ENCODE measurements around the gene RPL4. TPM values are rescaled to one million over a fixed set of nuclear protein-coding genes. Genes with fewer than 3 reads are reported as not detected.
A peak's percentile ranks its signal among the peaks of the same experiment; 100 is the strongest.
"Not testable (repeated sequence)": the region's sequence is repeated elsewhere in the genome, so short reads cannot be mapped to it uniquely, and the experiment has no call there.

Gene RPL4
- total RNA-seq, 1 experiment from 2014 or later: 3,648 TPM

- peaks cover 21% of the 10 kb centered on the region for H3K9me3 Mint-ChIP-seq
- no peak for DNase-seq (ENCODE audit: low spot score)
- no peak for ATAC-seq
- ChIA-PET POLR2A (interaction anchor here (0.7 kb wide), 1 partner anchor 346 kb away, joined by 3 read pairs; no protein-coding TSS in a partner anchor), CTCF (interaction anchor here (1.0 to 2.1 kb wide), 3 partner anchors 10 to 57 kb away, joined by 3 to 6 read pairs (median 5); partner anchors contain the start of gene SNAPC5)
- TF ChIP-seq AR (CRISPR knock-in tag; IDR thresholded peaks at IDR 0.05) (no peak), ESRRA (CRISPR knock-in tag; IDR thresholded peaks at IDR 0.05; ENCODE audit: borderline replicate concordance) (no peak), AFF4 (CRISPR knock-in tag; IDR thresholded peaks at IDR 0.05; ENCODE audit: borderline replicate concordance) (no peak), ELF4 (CRISPR knock-in tag; IDR thresholded peaks at IDR 0.05; ENCODE audit: low read depth) (no peak), ETV6 (CRISPR knock-in tag; IDR thresholded peaks at IDR 0.05) (no peak), ZNF671 (CRISPR knock-in tag; IDR thresholded peaks at IDR 0.05) (no peak), SOX15 (CRISPR knock-in tag; IDR thresholded peaks at IDR 0.05) (no peak), ZNF532 (CRISPR knock-in tag; IDR thresholded peaks at IDR 0.05; ENCODE audit: borderline replicate concordance) (no peak), NFATC4 (CRISPR knock-in tag; IDR thresholded peaks at IDR 0.05) (no peak), RORB (CRISPR knock-in tag; IDR thresholded peaks at IDR 0.05) (no peak), MXD4 (CRISPR knock-in tag; IDR thresholded peaks at IDR 0.05; ENCODE audit: borderline replicate concordance) (no peak), TEAD1 (CRISPR knock-in tag; IDR thresholded peaks at IDR 0.05) (no peak)
- TF ChIP-seq, protein P1, sequence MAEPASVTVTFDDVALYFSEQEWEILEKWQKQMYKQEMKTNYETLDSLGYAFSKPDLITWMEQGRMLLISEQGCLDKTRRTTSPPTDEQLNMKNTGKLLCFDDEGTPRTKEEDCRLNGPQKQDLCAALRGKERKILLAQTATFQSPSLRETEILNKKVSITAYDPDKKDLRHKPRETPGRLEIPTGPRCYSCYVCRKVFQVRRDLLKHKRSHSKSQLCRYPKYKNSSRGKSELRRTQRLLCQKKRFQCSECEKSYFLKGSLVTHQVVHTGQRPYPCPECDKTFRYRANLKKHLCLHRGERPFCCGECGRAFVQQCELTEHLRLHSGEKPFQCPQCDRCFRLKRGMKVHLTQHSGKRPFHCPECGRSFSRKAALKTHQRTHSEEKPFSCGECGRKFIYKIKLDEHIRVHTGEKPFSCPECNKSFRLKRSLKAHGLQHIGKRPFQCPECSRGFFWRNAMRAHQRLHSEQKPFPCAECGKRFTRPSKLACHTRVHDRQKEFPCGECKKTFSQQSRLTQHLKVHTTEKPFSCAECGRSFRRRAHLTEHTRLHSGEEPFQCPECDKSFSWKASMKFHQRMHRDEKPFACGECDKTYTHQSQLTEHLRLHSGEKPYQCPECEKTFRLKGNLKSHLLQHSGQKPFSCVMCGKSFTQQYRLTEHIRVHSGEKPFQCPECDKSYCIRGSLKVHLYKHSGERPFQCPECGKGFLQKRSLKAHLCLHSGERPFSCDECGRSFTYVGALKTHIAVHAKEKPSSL (CRISPR knock-in tag; conservative IDR thresholded peaks at IDR 0.05): no peak
- TF ChIP-seq, protein P2, sequence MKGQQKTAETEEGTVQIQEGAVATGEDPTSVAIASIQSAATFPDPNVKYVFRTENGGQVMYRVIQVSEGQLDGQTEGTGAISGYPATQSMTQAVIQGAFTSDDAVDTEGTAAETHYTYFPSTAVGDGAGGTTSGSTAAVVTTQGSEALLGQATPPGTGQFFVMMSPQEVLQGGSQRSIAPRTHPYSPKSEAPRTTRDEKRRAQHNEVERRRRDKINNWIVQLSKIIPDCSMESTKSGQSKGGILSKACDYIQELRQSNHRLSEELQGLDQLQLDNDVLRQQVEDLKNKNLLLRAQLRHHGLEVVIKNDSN (CRISPR knock-in tag; IDR thresholded peaks at IDR 0.05): no peak
- TF ChIP-seq, protein P3, sequence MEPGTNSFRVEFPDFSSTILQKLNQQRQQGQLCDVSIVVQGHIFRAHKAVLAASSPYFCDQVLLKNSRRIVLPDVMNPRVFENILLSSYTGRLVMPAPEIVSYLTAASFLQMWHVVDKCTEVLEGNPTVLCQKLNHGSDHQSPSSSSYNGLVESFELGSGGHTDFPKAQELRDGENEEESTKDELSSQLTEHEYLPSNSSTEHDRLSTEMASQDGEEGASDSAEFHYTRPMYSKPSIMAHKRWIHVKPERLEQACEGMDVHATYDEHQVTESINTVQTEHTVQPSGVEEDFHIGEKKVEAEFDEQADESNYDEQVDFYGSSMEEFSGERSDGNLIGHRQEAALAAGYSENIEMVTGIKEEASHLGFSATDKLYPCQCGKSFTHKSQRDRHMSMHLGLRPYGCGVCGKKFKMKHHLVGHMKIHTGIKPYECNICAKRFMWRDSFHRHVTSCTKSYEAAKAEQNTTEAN (CRISPR knock-in tag; IDR thresholded peaks at IDR 0.05): no peak
- TF ChIP-seq, protein P4, sequence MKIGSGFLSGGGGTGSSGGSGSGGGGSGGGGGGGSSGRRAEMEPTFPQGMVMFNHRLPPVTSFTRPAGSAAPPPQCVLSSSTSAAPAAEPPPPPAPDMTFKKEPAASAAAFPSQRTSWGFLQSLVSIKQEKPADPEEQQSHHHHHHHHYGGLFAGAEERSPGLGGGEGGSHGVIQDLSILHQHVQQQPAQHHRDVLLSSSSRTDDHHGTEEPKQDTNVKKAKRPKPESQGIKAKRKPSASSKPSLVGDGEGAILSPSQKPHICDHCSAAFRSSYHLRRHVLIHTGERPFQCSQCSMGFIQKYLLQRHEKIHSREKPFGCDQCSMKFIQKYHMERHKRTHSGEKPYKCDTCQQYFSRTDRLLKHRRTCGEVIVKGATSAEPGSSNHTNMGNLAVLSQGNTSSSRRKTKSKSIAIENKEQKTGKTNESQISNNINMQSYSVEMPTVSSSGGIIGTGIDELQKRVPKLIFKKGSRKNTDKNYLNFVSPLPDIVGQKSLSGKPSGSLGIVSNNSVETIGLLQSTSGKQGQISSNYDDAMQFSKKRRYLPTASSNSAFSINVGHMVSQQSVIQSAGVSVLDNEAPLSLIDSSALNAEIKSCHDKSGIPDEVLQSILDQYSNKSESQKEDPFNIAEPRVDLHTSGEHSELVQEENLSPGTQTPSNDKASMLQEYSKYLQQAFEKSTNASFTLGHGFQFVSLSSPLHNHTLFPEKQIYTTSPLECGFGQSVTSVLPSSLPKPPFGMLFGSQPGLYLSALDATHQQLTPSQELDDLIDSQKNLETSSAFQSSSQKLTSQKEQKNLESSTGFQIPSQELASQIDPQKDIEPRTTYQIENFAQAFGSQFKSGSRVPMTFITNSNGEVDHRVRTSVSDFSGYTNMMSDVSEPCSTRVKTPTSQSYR (CRISPR knock-in tag; IDR thresholded peaks at IDR 0.05): no peak
- H3K4me1 Mint-ChIP-seq: peaks cover 53% of the 10 kb centered on the region
- H3K4me3 Mint-ChIP-seq: no peak overlapping the region
- H3K27me3 Mint-ChIP-seq (ENCODE audit: low read depth): no peaks in the 10 kb centered on the region; the same call in 1 of the 2 replicates
- H3K36me3 Mint-ChIP-seq: peaks cover 36% of the 10 kb centered on the region
- H3K27ac Mint-ChIP-seq: peak overlapping the region; percentile 46
Measured at GRCh38 chr15:66461917-66462316, 42.7 kb downstream of the RPL4 start.

GRCh38 chr15:66461294-66461693 is 43.4 kb downstream of the RPL4 start:
- CTCF ChIA-PET: interaction anchor here (1.0 to 2.1 kb wide), 2 partner anchors 37 to 57 kb away, joined by 3 to 6 read pairs; partner anchors contain the start of gene SNAPC5
- Mint-ChIP-seq H3K4me1 (peaks cover 57% of the 10 kb centered on the region), H3K9me3 (peaks cover 17% of the 10 kb centered on the region), H3K36me3 (peaks cover 30% of the 10 kb centered on the region), H3K27ac (peak overlapping the region; percentile 75; the same call in 1 of the 2 replicates)
- H3K4me3 Mint-ChIP-seq; DNase-seq (ENCODE audit: low spot score); H3K27me3 Mint-ChIP-seq (ENCODE audit: low read depth); POLR2A ChIA-PET; ATAC-seq: not testable (repeated sequence)
